Embryonic facial prominence (tissue), 1 donor: ENCODE measurements around the gene ADGRA1.

Experiments
- DNase-seq: peaks from one replicate; pipeline ENCODE4 v3.0.0-alpha.2; 2016; ENCODE audit errors: extremely low spot score

The ADGRA1 gene

DNA sequence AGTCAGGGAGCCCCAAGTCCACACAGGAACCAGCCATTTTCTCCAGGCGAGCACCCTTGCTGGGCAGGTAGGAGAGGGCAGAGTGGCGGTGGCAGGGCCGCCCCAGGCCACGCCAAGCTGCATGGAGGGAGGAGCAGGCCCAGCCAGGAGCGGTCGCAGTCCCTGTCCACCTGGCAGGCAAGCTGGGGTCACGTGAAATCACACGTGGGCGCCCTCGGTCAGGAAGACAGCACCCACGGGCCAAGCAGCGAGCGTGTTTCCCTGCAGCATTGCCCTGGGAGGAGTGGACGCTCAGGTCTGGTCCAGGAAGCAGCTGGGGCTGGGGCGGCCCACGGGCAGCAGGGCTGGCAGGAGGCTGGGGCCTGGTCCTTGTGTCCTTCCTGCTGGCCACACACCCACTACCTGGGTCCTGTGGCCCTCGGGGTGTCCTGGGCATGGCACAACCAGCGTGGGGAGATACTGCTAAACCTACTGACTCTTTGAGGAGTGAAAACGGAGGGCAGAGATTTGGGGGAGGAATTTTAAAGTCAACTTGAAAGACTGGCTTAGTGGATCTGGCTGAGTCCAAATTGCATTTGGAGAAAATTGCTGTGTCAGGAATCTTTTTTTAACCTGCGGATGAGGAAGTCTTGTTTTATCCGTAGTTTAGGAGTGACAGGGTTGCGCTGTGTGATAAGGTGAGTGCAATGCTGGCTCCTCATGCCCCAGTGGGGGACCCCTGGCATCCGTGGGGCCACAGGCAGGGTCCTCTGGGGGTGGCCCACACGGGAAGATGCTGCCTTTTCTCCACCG lies 12.2 kb upstream of the ADGRA1 start:
- DNase-seq = no peak

DNA sequence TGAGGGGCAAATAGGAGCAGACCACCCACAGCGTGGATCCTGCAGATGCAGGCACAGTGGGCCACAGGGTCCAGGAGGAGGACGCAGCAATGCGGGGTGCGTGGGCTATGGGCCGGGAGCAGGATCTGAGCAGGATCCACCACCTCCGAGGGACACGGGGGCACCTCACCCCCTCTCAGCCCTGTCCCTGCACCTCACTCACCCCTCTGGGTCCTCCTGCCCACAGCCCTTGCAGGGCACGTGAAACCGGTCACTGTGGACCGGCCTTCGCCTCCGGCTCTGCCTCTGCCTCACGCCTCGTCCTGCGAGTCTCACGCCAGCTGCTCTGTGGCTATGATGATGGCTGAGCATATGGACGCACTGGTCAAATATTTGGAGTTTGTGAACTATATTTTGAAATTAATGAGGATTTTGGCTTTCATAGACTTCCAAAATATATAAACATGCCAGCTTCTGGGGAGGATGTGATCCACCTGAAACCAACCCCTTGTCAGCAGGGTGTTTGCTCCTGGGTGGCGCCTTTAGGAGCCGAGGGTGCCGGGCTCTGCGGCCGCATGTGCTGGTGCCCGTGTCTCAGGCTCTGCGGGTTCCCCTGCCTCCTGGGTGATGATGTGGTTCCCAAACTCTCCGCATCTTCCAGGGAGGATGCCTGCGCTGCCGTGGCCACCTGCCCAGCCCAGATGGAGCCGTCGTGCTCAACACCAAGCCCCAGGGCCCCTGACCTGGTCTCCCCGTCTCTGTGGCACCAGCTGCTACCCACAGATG lies 11.3 kb upstream of the ADGRA1 start:
- DNase-seq = no peak

DNA sequence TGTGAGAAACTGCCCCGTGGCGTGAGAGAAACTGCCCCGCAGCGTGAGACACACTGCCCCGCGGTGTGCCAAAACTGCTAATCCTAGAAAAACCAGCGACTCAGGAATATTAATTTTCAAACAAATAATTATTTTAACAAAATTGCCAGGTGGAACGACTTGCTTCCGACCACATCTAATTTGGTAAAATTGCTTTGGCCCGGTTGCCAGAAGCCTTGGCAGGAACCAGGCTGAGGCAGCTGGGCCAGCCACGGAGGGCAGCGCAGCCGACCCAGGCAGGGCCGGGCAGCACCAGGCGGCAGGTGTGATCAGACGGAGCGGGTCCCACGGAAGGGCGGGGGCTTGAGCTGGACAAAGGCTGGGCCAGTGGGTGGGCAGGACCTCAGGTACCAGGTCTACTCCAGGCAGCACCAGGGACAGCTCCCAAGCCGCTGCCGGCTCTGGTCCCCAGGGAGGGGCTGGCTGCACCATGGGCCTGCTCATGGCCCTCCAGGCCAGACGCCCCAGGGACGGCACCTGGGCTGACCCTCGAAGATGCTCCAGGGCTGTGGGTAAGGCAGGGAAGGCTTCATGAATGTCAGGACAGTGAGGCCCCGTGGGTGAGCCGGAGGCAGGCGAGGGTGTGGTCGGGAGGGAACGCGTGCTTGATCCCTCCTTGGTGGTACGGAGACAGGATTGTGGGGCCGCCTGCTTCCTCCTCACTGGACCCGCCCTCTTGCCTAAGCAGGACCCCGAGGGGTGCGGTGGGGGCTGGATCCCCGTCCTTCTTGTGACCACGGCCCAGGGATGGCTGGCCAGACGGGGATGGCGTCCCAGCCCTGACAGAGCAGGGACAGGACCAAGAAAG lies 7.7 kb upstream of the ADGRA1 start:
- DNase-seq = no peak

GRCh38 chr10:133080683-133081040 lies 7.1 kb upstream of the ADGRA1 start:
- DNase-seq = no peak

- no peak for DNase-seq
Observed at GRCh38 chr10:133081636-133082035, 6.1 kb upstream of the ADGRA1 start.

DNA sequence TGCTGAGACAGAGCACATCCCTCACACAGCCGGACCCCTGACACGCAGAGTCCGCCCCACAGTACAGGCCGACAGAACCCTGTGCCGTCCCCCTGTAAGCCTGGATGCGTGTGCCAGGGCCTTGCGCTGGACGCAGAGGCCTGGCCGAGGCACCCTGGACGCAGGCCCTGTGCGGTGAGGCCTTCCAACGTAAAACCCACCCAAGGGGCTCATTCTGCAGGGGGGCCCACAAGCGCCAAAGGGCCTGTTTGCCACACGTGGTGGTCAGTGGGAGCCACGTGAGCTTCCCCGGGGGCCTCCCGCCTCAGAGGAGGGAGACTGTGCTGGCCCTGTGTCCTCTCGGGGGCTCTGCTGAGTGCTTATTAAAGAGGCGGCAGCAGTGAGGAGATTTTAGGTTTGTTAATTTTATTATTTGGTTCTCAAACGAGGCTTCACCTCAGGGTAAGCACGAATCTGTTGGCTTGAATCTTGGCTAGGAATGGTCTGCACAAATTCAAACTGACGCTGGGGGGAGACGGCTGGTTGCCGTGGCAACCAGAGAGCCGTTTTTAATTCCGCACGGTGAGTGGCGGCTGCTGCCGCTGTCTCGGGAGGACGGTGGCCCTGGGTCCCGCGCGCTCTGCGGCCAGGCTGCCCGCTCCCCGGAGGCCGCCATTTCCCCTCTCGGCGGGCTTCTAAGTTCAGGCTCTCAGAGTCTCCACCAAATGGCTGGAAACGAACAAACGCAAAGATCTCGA lies 4.9 kb upstream of the ADGRA1 start:
- no peak for DNase-seq

DNA sequence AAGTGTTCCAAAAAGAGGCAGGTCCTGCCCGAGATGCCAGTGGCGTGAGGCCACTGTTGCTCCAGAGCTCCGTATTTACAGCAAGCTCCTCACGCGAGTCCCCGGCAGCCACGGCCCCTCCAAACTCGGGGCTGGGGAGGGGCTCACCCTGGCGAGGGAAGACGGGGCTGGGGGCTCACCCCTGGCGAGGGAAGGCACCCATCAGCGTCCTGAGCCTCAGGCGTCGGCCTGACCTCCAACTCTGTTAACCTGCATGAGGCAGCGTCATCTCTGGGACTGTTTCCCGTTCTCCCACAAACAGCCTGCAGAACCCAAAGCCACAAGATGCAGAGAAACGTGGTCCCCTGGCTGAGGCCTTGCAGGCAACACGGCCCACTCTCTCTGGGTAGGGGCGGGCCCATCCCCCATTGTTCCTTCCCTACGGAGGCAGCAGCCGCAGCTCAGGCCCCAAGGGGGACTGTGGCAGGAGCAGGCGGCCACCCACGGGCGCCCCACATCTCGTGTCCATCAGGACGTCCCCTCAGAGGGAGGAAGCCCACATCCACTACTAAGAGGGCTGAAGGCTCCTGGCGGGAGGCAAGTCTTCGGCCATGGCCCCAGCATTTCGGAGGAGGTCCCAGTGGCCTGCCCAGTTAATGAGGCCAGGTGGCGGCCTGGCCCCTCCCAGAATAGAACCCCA lies 4.2 kb upstream of the ADGRA1 start:
- no peak for DNase-seq

- no peak for DNase-seq
Observed at GRCh38 chr10:133084491-133084890, 3.2 kb upstream of the ADGRA1 start.

DNA sequence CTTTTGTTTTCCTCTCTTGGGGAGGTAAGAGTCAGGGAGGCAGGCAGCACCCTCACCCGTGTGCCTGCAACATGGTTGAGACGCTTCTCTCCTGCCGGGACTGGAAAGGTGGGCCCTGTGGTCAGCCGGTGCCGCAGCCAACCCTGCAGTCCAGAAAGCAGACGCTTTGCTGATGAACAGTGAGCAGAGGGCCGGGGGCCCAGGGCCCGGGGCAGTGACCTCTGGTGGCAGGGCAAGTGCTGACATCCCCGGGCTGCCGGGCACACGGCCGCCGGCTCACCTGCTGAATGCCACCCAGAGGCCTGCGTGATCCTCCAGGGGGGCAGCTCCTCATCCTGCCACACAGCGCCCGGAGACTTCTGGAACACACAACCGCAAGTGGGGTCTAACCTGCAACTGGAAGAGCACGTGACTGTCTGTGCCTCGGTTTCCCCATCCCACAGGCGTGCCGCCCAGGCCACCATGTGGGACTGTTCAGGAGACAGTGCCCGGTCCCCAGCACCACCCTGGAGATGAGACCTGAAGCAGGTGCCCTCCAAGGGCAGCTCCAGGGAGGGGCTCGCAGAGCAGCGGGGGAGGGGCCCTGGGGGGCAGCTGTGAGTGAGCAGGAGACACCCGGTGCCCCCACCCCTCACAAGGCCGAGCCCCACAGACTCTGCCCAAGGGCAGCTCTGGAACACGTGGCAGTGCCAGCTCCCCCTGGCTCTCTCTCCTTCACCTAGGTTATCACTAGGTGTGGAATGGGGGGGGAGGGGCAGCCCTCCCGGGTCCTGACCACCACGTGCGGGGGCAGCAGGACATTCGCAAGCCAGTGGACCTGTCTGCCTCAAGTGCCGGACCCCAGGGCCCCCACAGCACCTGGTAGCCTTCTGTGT lies 2.2 kb upstream of the ADGRA1 start:
- DNase-seq = no peak

DNA sequence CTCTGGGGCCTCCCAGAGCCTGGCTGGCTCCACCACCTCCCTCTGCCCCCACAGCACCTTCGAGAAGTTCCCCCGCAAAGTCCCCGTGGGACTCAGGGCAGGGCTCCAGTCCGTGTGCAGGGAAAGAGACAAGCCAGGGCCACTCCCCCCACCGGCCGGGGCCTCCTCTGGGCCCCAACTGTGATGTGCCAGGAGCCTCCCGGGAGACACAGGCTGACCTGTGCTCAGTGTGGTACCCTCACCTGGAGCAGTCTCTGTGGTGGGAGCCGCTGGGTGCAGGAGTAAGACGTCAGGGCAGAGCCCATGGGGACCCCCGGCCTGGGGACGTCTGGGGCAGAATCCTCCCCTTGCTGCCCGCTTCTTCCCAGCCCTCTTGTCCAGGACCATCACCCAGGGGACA lies 1.5 kb upstream of the ADGRA1 start:
- DNase-seq = no peak

DNA sequence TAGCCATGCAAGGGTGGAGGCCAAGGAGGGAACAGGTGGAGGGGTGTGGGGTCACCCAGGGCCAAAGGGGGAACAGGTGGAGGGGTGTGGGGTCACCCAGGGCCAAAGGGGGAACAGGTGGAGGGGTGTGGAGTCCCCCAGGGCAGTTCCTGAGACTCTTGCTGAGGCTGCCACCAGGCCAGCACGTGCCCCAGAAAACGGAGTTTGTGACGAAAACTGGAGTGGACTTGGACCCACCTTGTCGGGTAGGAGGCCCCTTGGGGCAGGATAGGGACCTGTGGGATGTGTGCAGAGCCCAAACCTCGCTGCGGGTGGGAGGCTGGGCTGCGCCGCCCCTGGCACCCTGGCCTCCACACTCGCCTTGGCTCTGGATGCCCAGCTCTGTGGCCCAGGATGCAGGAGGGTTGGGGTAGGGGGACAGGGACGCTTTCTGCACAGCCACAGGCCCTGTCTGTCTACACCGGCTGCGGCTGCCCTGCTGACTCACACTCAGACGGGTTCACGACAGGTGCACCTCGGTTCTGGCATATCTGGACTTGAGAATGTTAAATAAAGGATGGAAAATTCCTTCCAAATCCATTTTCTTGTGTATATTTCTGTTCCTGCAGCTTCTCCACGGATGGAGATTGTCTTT lies 562 bp upstream of the ADGRA1 start:
- DNase-seq = no peak

- no peak for DNase-seq
Observed at GRCh38 chr10:133088179-133088955, 643 bp downstream of the ADGRA1 start.

DNA sequence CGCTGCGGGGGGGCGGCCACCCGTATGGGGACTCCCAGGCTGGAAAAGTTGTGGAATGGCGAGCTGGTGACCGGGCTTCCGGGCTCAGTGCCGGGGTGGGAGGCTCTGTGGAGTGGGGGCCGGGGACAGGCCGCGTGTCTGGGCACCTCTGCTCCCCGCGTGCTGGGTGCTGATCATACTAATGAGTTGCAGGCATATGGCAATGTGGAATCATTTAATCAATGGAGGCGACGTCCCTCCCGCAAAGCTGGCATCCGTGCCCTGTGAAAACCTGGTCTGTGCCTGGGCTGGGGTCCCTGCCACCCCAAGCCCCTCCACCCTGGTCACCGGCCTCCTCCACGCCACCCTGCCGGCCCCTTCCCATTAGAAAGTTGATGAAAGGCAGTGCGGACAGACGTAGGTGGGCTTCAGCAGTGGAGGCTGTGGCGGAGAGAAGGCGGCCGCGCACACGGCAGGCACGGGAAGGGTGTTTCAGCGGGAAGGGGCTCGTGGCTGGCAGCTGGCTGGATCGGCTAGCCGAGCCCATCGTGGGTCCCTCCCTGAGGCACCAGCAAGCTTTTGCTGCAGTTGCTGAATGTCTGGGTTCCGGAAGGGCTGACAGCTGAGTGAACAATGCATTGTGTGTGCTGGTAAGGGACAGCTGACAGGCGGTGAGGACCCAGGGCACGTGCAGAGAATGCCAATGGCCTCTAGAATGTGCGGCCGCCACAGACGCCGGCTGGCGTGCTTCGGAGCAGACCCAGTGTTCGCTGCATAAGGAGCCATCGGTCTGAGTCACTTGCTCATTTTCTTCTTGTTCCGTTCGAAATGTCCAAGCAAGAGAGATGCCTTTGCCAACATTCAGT lies 1.5 kb downstream of the ADGRA1 start:
- DNase-seq = no peak

DNA sequence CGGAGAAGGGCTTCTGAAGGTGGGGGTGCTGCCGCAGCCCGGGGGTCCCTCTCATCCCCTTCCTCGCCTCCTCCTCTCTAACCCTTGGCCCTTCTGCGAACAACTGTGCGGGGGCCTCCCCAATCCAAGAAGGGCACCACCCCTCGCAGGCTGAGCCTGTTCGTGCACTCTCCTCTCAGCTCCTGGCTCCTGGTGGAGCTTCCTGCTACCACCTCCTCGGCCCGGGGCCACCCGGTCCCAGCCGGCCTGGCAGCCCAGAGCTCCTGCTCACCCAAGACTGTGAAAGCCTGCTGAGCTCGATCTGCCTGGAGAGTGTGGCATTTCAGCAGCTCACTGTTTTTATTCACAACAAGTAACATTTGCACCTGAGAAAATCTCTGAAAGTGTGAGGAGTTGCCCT lies 2.4 kb downstream of the ADGRA1 start:
- no peak for DNase-seq

DNA sequence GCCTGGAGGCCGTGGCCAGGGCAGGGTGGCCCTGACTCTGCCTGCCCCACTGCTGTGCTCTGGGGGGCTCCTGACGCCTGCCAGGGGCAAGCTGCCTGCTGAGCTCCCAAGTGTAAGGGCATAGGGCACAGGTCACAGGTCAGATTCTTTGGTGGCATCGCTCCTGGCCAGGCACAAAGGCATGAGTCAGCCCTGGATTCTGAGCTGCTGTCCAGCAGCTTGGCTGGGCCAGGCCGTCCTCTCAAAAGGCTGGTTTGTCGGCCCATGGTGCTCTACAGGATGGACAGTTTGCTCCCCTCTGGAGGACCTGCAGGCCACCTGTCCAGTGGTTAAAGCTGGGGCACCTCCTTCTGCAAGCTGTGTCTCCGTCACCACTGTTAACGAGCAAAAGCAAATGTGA lies 2.9 kb downstream of the ADGRA1 start:
- DNase-seq = no peak

- no peak for DNase-seq
Observed at GRCh38 chr10:133091316-133091715, 3.6 kb downstream of the ADGRA1 start.

DNA sequence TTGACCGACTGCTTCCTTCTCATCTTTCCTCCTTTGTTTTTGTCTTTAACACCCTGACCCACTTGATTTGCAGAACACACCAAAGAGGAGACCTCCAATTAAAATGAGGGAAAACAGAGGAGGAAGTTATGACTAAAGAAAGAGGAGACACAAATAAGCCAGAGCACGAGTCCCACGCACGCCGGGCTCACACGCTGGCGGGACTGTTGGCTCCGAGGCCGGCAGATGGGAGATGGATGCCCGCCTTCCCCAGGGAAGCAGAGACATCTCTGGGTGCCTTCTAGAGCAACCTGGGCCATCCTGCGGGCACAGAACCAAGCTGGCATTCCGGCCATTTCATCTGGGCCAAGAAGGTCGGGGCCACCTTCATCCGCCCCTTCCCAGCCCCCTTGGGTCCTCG lies 5.6 kb downstream of the ADGRA1 start:
- DNase-seq = no peak

- no peak for DNase-seq
Observed at GRCh38 chr10:133094286-133094685, 6.6 kb downstream of the ADGRA1 start.
